Measurements from ENCODE around the gene LBHD2.
A peak's percentile ranks its signal among the peaks of the same experiment; 100 is the strongest.

Gene LBHD2

DNA sequence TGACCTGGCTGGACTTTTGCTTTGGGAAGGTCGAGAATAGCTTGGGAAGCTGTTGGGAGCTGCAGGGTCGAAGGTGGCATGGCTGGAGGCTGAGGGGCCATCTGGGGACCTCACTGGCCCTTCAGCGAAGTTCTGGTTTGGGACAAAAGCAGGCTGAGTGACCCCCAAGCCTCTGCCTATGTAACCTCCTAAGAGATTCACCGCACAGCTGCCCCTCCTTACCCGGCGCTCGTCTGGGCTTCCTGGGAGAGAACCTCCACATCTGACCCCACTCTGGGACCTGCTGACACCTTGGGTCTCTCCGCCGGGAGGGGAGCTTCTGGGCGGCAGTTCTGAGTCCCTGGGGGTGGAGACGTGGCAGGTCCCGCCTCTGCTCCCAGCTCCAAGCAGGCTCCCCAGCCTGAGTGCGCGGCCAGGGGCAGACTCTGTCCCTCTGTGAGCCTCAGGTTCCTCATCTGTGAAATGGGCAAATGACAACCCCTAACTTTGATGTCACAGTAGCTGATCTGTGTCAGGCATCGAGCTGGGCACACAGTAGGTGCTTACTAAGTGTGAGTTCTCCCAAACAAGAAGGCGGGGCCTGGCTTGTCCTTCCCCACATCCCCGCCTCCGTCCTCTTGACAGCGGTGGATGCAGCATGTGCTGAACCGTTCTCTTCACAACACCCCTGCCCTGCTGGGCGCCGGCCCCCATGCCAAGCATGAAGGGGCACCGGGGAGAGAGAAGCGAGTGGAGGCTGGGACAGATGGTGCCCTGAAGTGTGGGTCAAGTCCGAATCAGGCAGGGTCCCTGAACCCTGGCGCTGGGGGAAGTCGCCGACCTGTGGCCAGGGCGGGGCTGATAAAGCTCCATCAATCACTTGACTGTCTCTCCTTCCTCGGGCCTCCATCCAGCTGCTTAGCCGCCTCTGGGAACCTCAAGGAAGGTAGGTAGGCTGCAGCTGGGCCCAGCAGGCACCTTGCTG lies 14.3 kb downstream of the LBHD2 start:
- no peaks in the 10 kb centered on the region for H3K4me1 ChIP-seq (ENCODE audit: control insufficient read depth, insufficient read depth, low read length)
- H3K4me3 ChIP-seq (ENCODE audit: low read length): no peak overlapping the region
- H3K9ac ChIP-seq (ENCODE audit: low read length): no peak overlapping the region
- no peak overlapping the region for H3K27ac ChIP-seq (ENCODE audit: low read depth, low read length)
- H3K27me3 ChIP-seq (ENCODE audit: control insufficient read depth, insufficient read depth, low read length): peaks cover 10% of the 10 kb centered on the region
- H3K36me3 ChIP-seq (ENCODE audit: control insufficient read depth, insufficient read depth, low read length): no peaks in the 10 kb centered on the region

DNA sequence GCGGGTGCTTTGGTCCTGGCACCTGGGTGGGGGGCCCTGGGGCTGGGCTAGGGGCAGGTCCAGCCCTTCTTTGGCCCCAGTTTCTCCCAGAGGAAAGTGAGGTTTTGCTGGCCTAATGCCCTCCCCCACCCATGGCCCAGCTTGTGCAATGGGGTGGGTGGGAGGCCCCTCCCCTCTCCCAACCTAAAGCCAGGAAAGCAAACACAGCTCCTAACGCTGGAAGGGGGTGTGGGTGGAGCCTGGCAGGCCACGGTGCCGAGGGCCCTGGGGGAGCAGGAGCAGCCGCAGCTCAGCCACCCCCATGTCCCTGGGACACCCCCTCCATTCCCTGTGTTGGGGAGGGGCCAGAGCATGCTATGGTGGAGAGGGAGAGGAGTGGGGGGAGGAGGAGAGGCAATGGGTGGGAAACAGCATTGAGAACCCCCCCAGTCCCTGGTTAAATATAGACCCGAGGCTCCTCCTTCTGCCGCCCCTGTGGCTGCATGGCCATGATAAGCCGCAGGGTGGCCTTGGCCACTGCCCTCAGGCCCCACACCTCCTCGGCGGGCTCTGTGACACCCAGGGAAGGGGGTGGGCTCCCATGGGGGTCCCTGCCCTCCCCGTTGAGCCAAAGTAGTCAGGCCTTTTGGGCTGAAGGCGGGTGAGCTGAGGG lies 15.2 kb downstream of the LBHD2 start:
- no peaks in the 10 kb centered on the region for H3K4me1 ChIP-seq (ENCODE audit: control insufficient read depth, insufficient read depth, low read length)
- no peaks in the 10 kb centered on the region for H3K36me3 ChIP-seq (ENCODE audit: control insufficient read depth, insufficient read depth, low read length)
- H3K4me3 ChIP-seq (ENCODE audit: low read length): no peak overlapping the region
- peaks cover 18% of the 10 kb centered on the region for H3K27me3 ChIP-seq (ENCODE audit: control insufficient read depth, insufficient read depth, low read length)
- H3K27ac ChIP-seq (ENCODE audit: low read depth, low read length): no peak overlapping the region
- no peak overlapping the region for H3K9ac ChIP-seq (ENCODE audit: low read length)

DNA sequence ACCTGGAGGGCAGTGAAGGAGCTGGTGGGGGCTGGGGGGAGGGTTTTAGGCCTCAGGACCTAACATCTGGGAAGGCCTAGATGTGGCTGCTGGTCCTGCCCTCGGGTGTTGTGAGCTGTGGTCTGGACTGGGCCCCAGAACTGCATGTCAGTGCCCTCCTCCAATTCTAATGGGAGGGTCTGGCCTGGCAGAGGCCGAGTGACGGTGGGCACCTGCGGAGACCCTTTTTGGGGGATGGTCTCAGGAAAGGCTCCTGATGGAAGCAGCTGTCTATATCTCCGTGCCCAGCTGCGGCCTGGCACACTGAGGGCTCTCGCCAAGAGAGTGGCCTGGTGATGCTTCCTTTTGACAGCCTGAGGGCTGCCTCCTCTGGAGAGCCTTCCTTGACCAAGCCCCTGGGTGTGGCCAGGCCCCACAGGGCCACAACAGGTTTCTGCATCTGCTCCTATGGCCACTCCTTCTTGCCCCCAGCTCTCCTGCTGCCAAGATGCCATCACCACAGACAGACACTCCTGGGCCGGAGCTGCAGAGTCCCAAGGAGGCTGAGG lies 15.8 kb downstream of the LBHD2 start:
- H3K9ac ChIP-seq (ENCODE audit: low read length): no peak overlapping the region
- peaks cover 23% of the 10 kb centered on the region for H3K27me3 ChIP-seq (ENCODE audit: control insufficient read depth, insufficient read depth, low read length)
- no peaks in the 10 kb centered on the region for H3K36me3 ChIP-seq (ENCODE audit: control insufficient read depth, insufficient read depth, low read length)
- H3K4me1 ChIP-seq (ENCODE audit: control insufficient read depth, insufficient read depth, low read length): no peaks in the 10 kb centered on the region
- no peak overlapping the region for H3K4me3 ChIP-seq (ENCODE audit: low read length)
- no peak overlapping the region for H3K27ac ChIP-seq (ENCODE audit: low read depth, low read length)

DNA sequence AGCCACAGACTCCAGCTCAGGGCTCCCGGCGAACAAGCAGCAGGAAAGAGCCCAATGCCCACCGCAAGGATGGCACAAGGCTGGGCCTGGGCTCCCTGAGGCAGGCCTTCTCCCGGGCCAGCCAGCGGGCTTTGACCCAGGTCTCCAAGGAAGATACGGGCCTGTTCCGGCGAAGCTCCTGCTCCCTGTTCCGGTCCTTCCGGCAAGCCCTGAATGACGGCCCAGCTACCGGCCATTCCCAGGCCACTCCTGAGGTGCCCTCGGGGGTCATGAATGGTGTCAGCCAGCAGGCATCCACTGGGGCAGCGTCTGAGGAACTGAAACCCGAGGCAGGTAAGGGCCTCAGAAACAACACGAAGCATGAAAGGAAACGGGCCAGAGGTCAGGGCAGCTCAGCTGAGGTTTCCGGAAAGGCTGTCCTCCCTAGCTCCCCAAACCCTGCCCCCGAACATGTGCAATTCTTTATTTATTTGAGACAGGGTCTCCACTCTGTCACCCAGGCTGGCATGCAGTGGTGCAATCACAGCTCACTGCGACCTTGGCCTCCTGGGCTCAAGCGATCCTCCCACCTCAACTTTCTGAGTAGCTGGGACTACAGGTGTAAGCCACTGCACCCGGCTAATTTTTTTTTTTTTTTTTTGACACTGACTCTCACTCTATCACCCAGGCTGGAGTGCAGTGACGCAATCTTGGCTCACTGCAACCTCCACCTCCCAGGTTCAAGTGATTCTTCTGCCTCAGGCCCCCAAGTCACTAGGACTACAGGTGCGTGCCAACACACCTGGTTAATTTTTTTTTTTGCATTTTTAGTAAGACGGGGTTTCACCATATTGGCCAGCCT lies 16.5 kb downstream of the LBHD2 start:
- no peaks in the 10 kb centered on the region for H3K4me1 ChIP-seq (ENCODE audit: control insufficient read depth, insufficient read depth, low read length)
- no peak overlapping the region for H3K4me3 ChIP-seq (ENCODE audit: low read length)
- H3K27ac ChIP-seq (ENCODE audit: low read depth, low read length): no peak overlapping the region
- no peaks in the 10 kb centered on the region for H3K36me3 ChIP-seq (ENCODE audit: control insufficient read depth, insufficient read depth, low read length)
- H3K27me3 ChIP-seq (ENCODE audit: control insufficient read depth, insufficient read depth, low read length): peaks cover 23% of the 10 kb centered on the region
- H3K9ac ChIP-seq (ENCODE audit: low read length): no peak overlapping the region

DNA sequence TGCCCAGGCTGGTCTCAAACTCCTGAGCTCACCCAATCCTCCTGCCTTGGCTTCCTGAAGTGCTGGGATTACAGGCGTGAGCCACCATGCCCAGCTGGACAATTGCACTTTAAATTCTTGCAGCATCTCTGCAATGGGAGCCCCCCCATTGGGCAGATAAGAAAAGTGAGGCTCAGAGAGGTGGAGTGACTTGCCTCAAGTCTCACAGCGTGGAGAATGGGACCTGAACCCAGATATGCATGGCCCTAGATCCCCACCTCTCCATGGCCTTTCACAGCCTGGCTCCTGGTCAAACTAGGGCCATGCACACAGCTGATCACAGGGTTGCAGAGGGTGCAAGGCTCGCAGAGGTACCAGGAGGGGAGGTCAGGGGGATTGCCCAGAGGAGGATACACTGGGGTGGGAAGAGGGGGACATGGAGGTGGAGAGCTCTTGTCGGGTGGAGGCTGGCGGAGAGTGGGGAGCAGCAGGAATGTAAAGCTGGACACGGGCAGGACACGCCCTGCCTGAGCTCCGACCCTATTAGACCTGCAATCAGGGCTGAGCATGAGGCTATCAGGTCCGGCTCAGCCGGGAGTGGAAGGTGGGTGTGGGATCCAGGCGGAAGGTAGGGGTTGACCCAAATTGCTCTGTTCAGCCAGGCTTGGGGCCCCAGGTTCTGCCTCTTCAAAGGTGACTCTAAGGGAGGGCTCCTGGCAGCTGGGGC lies 17.4 kb downstream of the LBHD2 start:
- Histone ChIP-seq H3K36me3 (ENCODE audit: control insufficient read depth, insufficient read depth, low read length) (no peaks in the 10 kb centered on the region), H3K4me3 (ENCODE audit: low read length) (no peak overlapping the region), H3K4me1 (ENCODE audit: control insufficient read depth, insufficient read depth, low read length) (no peaks in the 10 kb centered on the region), H3K27ac (ENCODE audit: low read depth, low read length) (no peak overlapping the region), H3K9ac (ENCODE audit: low read length) (no peak overlapping the region), H3K27me3 (ENCODE audit: control insufficient read depth, insufficient read depth, low read length) (peaks cover 23% of the 10 kb centered on the region)

DNA sequence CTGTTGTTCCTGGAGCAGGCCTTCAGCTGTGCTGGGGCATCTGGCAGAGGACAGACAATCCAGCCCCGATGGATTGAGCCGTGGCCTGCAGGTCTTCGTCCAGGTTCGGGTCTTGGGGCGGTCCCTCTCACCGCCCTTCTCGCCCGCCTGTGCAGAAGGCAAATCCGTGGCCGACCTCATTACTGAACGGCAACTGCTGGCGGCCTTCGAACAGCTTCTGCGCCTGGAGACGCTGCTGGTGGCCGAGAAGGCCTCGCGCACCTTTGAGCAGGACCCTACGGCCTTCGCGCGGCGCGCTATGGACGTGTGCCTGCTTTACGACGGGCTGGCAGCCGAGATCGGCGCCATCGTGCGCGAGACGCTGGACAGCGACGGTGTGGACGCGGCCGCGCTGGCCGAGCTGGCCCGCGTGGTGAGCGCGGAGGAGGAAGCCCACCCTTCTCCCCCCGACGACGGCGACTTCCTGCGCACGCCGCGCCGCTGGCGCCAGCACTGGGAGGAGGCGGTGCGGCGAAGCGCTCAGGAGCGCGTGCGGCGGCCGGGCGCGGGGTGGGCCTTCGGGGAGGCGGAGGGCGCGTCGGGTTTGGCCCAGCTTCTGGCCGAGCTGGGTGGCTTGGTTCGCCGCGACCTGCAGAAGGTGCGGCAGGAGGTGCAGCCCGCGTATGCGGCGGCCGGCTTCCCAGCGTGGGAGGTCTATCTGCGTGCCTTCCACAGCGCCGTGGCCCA lies 18.1 kb downstream of the LBHD2 start:
- H3K36me3 ChIP-seq (ENCODE audit: control insufficient read depth, insufficient read depth, low read length): no peaks in the 10 kb centered on the region
- no peak overlapping the region for H3K4me3 ChIP-seq (ENCODE audit: low read length)
- peaks cover 23% of the 10 kb centered on the region for H3K27me3 ChIP-seq (ENCODE audit: control insufficient read depth, insufficient read depth, low read length)
- H3K9ac ChIP-seq (ENCODE audit: low read length): no peak overlapping the region
- H3K27ac ChIP-seq (ENCODE audit: low read depth, low read length): no peak overlapping the region
- no peaks in the 10 kb centered on the region for H3K4me1 ChIP-seq (ENCODE audit: control insufficient read depth, insufficient read depth, low read length)

DNA sequence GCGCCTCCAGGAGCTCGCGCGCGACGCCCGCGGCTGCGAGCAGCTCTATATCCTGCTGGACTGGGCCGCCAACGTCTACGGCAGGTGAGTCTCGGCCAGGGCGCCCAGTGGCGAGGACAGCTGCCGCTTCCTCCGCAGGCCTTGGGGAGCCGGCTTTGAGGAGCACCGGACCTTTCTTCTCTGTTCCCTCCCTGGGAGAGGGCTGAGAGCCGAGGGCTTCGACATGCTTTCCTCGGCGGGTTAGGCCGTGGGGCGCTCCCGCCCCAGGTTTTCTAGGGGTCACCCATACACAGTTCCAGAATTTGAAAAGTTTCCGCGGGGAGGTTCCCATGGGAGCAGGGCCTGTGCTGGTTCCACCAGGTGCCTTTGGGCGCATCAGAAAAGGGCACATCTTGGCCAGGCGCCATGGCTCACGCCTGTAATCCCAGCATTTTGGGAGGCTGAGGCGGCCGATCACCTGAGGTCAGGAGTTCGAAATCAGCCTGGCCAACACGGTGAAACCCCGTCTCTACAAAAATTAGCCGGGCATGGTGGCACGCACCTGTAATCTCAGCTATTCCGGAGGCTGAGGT lies 18.8 kb downstream of the LBHD2 start:
- H3K4me3 ChIP-seq (ENCODE audit: low read length): no peak overlapping the region
- peaks cover 23% of the 10 kb centered on the region for H3K27me3 ChIP-seq (ENCODE audit: control insufficient read depth, insufficient read depth, low read length)
- H3K36me3 ChIP-seq (ENCODE audit: control insufficient read depth, insufficient read depth, low read length): no peaks in the 10 kb centered on the region
- no peaks in the 10 kb centered on the region for H3K4me1 ChIP-seq (ENCODE audit: control insufficient read depth, insufficient read depth, low read length)
- no peak overlapping the region for H3K27ac ChIP-seq (ENCODE audit: low read depth, low read length)
- H3K9ac ChIP-seq (ENCODE audit: low read length): no peak overlapping the region

DNA sequence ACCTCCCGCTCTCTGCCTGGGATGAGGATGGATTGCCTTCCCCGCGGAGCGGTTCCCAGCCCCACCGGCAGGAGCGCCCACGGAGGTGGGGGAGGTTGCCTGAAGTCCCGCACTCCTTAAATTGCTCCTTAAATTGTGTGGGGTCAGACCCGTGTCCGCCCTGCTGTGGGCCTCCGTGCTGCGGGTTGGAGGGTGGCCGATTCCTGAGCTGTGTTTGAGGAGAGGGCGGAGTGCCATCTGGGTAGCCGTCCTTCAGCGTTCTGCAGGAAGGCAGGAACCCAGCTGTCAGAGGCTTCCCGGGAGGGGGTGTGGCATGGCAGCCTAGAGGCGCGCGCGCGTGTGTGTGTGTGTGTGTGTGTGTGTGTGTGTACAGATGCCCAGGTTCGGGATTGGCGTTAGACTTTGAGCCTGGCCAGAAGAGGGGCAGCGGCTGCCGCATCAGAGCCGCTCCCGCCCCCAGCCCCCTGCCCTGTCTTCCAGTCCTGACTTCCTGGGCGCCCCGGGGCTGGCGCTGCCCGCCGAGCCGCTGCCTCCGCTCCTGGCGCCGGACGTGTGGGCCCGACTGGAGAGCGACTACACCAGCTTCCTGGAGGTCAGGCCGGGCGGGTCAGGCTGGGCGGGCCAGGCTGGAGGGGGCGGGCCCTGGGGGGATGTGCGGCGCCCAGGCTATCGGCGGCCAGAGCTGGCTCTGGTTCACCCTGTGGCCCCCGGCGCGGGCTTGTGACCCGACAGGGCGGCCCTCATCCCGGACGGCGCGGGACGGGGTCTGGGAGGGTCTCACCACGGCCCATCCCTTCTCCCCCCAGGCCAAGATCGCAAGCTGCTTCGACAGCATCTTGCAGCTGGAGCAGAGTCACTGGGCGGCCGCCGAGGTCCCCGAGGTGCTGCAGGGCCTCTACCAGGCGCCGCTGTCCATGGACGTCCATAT lies 19.7 kb downstream of the LBHD2 start:
- no peaks in the 10 kb centered on the region for H3K4me1 ChIP-seq (ENCODE audit: control insufficient read depth, insufficient read depth, low read length)
- peaks cover 23% of the 10 kb centered on the region for H3K27me3 ChIP-seq (ENCODE audit: control insufficient read depth, insufficient read depth, low read length)
- H3K36me3 ChIP-seq (ENCODE audit: control insufficient read depth, insufficient read depth, low read length): no peaks in the 10 kb centered on the region
- H3K27ac ChIP-seq (ENCODE audit: low read depth, low read length): no peak overlapping the region
- H3K4me3 ChIP-seq (ENCODE audit: low read length): peak overlapping the region; percentile 1
- no peak overlapping the region for H3K9ac ChIP-seq (ENCODE audit: low read length)

DNA sequence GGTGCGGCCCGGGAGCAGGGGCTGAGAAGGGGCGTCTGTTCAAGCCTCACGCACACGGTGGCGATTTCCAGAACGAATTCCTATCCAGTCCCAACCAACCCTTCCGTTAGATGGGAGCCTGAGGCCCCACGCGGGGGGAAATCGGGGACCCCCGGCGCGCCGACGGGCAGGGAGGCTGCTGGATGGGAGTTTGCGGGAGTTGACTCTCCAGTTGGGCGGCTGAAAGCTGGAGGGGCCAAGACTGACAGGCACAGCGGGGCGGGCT lies 20.3 kb downstream of the LBHD2 start:
- Histone ChIP-seq H3K4me3 (ENCODE audit: low read length) (no peak overlapping the region), H3K9ac (ENCODE audit: low read length) (no peak overlapping the region)

DNA sequence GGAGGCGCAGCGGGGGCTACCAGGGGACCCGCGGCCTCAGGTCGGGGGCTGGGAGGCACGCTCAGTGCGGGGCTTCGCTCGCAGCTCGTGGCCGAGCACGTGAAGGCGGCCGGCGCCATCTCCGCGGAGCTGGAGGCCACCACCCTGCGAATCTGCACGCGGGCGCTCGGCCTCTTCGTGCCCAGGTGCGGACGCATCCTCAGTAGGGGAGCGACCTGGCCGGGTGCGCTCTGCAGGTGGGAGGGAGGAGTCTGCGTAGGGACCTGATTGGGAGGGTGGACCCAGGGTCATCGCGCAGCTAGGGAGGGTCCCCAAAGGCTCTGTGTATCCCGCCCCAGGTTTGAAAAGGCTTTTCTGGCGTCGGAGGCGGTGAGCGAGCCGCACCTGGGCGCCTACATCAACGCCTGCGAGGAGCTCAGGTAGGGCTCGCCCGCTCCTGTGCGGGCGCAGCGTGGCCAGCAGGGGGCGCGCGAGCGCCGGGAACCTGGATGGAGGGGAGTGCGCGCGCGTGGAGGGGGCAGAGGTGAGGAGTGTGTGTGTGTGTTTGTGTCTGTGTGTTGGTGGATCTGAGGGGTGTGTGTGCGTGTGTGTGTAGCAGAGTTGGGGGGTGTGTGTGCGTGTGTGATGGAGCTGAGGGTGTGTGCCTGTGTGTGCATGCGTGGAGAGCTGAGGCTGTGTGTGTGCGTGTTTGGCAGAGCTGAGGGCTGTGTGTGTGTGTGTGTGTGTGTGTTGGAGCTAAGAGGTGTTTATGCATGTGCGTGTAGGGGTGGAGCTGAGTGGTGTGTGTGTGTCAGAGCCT lies 20.8 kb downstream of the LBHD2 start:
- Histone ChIP-seq H3K4me3 (ENCODE audit: low read length) (no peak overlapping the region), H3K9ac (ENCODE audit: low read length) (no peak overlapping the region), H3K36me3 (ENCODE audit: control insufficient read depth, insufficient read depth, low read length) (no peaks in the 10 kb centered on the region), H3K27ac (ENCODE audit: low read depth, low read length) (no peak overlapping the region), H3K4me1 (ENCODE audit: control insufficient read depth, insufficient read depth, low read length) (no peaks in the 10 kb centered on the region), H3K27me3 (ENCODE audit: control insufficient read depth, insufficient read depth, low read length) (peaks cover 23% of the 10 kb centered on the region)

More for the DNA sequence above, 20.3 kb downstream of the LBHD2 start:
- Histone ChIP-seq H3K36me3 (ENCODE audit: control insufficient read depth, insufficient read depth, low read length) (no peaks in the 10 kb centered on the region), H3K4me1 (ENCODE audit: control insufficient read depth, insufficient read depth, low read length) (no peaks in the 10 kb centered on the region), H3K27me3 (ENCODE audit: control insufficient read depth, insufficient read depth, low read length) (peaks cover 23% of the 10 kb centered on the region), H3K27ac (ENCODE audit: low read depth, low read length) (no peak overlapping the region)

Data from rectal smooth muscle tissue (tissue), 1 donor.